Coronary artery (tissue), 2 donors: Measurements from ENCODE around the gene TSC22D1.

Experiments
- DNase-seq: peaks from one replicate; pipeline ENCODE4 v3.0.0-alpha.2; 2017; ENCODE audit warnings: low spot score
- H3K27ac ChIP-seq, 2 donors: fragments of 200-600 bp; sonication (generic); one replicate each; pipeline ENCODE4 v1.5.1; 2016 to 2019
- H3K4me3 ChIP-seq: fragments of 200-600 bp; sonication (generic); 2 replicates; pipeline ENCODE4 v1.5.1; 2016; ENCODE audit warnings: mild to moderate bottlenecking, moderate library complexity
- TF ChIP-seq, protein P1 (sequence below): fragments of 200-600 bp; sonication (generic); IDR thresholded peaks from one replicate; pipeline ENCODE4 v1.5.1; 2019; ENCODE audit warnings: antibody characterized with exemption

Gene TSC22D1

DNA sequence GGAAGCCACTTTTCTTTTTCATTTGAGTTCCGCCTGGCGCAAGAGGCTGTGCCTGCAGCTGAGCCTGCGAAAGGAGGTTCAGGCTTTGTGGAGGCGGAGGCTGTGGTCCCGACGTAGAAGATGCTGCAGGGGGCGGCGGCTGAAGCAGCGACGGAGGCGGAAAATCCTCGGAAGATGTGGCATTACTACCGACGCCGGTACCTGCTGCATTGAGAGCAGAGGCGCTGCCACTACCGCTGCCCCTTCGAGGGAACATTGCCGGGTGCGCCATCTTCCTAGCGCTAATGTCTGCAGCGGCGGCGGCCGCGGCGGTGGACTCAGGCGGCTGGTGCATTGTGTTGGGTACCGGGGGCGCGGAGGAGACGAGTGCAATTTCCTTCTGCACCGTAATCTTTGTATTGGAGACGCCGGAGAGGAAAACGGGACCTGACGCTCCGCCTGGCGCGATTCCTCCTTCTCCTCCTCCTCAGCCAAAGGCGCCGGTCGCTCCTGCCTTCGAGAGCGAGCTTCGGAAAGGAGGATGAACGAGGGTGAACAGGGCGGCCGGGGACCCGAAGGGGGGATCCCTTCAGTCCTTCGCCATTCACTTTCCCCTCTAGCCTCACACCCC is at the start of gene TSC22D1:
TSC22D1 (minus strand) TSS at position 590 of the 610 bp plus-strand sequence; CDS start at position 334, 256 bp downstream.
- TF ChIP-seq, protein P1, sequence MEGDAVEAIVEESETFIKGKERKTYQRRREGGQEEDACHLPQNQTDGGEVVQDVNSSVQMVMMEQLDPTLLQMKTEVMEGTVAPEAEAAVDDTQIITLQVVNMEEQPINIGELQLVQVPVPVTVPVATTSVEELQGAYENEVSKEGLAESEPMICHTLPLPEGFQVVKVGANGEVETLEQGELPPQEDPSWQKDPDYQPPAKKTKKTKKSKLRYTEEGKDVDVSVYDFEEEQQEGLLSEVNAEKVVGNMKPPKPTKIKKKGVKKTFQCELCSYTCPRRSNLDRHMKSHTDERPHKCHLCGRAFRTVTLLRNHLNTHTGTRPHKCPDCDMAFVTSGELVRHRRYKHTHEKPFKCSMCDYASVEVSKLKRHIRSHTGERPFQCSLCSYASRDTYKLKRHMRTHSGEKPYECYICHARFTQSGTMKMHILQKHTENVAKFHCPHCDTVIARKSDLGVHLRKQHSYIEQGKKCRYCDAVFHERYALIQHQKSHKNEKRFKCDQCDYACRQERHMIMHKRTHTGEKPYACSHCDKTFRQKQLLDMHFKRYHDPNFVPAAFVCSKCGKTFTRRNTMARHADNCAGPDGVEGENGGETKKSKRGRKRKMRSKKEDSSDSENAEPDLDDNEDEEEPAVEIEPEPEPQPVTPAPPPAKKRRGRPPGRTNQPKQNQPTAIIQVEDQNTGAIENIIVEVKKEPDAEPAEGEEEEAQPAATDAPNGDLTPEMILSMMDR: no peak
- Histone ChIP-seq H3K27ac (peak within 1 kb of the TSS; percentile 96 to 98), H3K4me3 (peak within 1 kb of the TSS; percentile 87)
- no peak for DNase-seq

DNA sequence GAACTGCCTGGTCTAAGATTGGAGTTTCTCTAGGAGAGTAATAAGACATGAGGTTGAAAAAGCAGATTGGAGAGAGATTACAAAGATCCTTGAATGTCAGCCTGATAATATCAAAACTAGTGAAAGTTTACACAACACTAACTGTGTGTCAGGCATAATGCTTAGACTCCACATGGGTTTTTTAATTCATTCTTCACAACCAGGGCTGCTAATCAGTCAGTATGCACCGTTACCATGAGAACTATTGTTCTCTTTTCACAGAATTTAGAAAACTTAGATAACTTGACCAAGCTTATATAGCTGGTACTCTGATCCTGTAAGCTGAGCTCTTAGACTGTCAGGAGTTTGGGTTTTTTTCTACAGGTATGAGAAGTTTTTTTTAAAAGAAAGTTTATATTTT is 46.6 kb upstream of the TSC22D1 start:
- Histone ChIP-seq H3K27ac (no peak overlapping the region), H3K4me3 (no peak overlapping the region)
- TF ChIP-seq, protein P1: no peak
- DNase-seq: no peak

DNA sequence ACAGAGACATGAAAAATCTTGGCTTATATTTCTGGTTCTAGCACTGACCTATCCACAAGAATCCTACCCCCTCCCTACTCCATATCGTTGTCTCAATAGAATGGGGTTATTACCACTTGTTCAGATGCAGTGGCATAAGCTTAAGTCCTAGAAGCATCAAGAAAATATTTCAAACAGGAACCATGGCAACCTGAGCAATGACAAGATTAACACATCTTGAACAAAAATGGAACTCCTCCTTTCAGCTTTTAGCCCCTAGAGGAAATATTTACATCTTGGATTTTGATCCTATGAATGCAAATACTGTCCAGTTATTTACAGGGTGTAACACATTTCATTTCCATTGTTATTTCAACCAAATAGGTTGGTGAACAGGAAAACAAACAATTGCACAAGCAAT is 46.1 kb upstream of the TSC22D1 start:
- no peak for DNase-seq
- TF ChIP-seq, protein P1: no peak
- H3K27ac ChIP-seq: no peak overlapping the region
- H3K4me3 ChIP-seq: no peak overlapping the region

DNA sequence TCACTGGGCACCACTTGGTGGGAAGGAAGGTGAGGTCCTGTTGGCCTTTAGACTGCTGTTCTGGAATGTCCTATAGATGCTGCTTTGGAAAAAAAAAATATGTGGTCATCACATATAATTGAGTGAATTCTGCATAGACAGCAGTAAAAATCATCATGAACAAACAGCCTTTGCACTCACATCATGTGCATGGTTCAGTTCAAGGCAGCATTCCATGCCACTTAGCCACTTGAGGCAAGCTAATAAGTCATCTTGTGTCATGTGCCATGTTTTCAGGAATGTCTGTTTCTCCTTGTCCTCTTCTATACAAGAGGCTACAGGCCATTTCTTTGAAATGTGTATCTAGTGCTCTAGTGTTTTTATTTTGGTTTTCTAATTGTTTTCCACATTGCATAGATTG is 43.9 kb upstream of the TSC22D1 start:
- H3K4me3 ChIP-seq: no peak overlapping the region
- DNase-seq: no peak
- TF ChIP-seq, protein P1: no peak
- H3K27ac ChIP-seq: no peak overlapping the region

DNA sequence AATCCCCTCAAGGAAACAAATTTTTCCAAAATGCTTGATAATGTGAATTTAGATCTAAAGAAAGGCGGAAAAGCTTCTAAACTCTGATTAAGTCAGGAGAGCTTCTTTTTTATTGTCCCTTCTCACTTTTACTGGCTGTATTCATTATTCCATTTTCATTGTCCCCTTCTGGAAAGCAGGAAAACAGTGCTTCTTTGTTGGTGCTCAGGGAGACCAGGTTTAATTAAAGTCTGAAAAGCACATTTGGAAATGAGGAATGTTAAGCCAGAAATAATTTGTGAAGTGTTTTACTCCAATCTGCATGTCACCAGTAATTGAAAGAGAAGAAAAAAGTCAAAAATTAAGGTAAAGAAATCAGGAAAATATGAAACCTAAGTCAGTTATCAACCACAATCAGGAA is 43.5 kb upstream of the TSC22D1 start:
- DNase-seq: no peak
- TF ChIP-seq, protein P1: no peak
- Histone ChIP-seq H3K27ac (no peak overlapping the region), H3K4me3 (no peak overlapping the region)

DNA sequence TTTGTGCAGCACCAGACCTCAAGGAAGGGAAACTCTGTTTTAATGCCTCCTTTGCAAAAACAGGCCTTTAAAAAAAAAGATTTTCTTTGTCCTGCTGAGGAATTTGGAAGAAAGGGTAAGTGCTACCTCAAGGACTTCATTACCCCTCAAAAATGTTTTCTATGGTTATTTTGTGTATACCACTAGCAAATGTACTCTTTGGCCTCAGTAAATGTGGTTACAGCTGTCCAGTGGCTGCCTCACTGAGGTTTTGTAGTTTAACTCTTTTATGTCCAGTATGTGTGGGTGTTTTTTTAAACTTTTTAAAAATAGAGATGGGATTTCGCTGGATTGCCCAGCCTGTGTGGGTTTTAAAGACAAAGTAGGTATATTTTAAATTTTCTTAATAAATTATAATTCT is 42.2 kb upstream of the TSC22D1 start:
- Histone ChIP-seq H3K4me3 (no peak overlapping the region), H3K27ac (no peak overlapping the region)
- TF ChIP-seq, protein P1: no peak
- DNase-seq: no peak

DNA sequence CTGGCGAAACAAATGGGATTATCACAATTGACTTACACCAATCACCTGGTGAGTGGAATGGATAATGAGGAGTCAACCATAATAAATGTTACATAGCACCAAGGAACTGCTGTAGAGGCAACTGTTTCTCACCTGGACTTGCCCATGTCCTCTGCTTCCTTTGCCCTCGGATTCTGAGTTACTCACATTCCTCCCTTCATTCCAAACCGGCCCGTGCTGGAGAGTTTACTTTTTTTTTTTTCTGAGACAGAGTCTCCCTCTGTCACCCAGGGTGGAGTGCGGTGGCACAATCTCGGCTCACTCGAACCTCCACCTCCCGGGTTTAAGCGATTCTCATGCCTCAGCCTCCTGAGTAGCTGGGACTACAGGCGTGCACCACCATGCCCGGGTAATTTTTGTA is 41.5 kb upstream of the TSC22D1 start:
- DNase-seq: no peak
- Histone ChIP-seq H3K27ac (no peak overlapping the region), H3K4me3 (no peak overlapping the region)
- TF ChIP-seq, protein P1: no peak
